Hepatocyte (in vitro differentiated cells): ENCODE data around the gene LASP1NB.

Experiments used
- EZH2 ChIP-seq: fragments of 200-600 bp; sonication (generic); IDR thresholded peaks from 2 replicates; pipeline ENCODE4 v1.6.1; 2016; ENCODE audit warnings: antibody characterized with exemption, mild to moderate bottlenecking, borderline replicate concordance
- EZH2phosphoT487 ChIP-seq: fragments of 200-600 bp; sonication (generic); IDR thresholded peaks from one replicate; pipeline ENCODE4 v1.6.1; 2018; ENCODE audit warnings: antibody characterized with exemption, mild to moderate bottlenecking, low read depth, moderate library complexity; ENCODE audit not compliant: unreplicated experiment, severe bottlenecking
- TF ChIP-seq, protein P1 (sequence below): fragments of 200-600 bp; sonication (generic); IDR thresholded peaks from 2 replicates; pipeline ENCODE4 v1.5.1; 2016; ENCODE audit warnings: antibody characterized with exemption, mild to moderate bottlenecking; ENCODE audit not compliant: poor library complexity

DNA sequence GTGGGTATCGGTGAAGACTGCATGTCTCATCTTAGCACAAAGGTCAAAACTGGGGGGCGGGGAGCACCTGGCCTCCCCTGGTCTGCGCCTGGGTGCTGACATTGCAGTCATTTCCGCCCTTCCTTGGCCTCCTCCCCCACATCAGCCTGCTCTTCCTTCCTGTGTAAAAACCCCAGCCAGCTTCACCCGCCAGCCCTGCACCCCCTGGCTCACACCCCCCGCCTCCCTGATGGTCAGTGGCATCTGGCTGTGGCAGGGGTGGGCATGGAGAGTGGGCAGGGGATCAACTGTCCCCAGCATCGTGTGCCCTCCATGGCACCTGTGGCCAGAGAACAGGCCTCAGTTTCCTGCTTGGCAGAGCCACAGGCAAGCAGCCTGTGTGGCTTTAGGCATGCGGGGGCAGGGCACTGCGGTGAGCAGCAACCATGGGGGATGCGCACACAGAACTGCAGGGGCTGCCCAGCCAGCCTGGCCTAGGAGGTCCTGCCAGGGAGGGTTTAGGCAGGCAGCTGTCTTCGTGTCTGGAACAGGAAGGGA is 26.5 kb upstream of the LASP1NB start:
- TF ChIP-seq, protein P1, sequence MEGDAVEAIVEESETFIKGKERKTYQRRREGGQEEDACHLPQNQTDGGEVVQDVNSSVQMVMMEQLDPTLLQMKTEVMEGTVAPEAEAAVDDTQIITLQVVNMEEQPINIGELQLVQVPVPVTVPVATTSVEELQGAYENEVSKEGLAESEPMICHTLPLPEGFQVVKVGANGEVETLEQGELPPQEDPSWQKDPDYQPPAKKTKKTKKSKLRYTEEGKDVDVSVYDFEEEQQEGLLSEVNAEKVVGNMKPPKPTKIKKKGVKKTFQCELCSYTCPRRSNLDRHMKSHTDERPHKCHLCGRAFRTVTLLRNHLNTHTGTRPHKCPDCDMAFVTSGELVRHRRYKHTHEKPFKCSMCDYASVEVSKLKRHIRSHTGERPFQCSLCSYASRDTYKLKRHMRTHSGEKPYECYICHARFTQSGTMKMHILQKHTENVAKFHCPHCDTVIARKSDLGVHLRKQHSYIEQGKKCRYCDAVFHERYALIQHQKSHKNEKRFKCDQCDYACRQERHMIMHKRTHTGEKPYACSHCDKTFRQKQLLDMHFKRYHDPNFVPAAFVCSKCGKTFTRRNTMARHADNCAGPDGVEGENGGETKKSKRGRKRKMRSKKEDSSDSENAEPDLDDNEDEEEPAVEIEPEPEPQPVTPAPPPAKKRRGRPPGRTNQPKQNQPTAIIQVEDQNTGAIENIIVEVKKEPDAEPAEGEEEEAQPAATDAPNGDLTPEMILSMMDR: no peak
- no peak for TF ChIP-seq EZH2
- no peak for TF ChIP-seq EZH2phosphoT487
